HUDEP-2 (cell line): ENCODE measurements around the gene SKOR1.

ENCODE experiments used
- DNase-seq, 76 experiments: peaks; one replicate each; lab custom pipeline; 2025; ENCODE audit not compliant: unreplicated experiment in 76 of 76; lab: John Stamatoyannopoulos, UW

SKOR1 gene

DNA sequence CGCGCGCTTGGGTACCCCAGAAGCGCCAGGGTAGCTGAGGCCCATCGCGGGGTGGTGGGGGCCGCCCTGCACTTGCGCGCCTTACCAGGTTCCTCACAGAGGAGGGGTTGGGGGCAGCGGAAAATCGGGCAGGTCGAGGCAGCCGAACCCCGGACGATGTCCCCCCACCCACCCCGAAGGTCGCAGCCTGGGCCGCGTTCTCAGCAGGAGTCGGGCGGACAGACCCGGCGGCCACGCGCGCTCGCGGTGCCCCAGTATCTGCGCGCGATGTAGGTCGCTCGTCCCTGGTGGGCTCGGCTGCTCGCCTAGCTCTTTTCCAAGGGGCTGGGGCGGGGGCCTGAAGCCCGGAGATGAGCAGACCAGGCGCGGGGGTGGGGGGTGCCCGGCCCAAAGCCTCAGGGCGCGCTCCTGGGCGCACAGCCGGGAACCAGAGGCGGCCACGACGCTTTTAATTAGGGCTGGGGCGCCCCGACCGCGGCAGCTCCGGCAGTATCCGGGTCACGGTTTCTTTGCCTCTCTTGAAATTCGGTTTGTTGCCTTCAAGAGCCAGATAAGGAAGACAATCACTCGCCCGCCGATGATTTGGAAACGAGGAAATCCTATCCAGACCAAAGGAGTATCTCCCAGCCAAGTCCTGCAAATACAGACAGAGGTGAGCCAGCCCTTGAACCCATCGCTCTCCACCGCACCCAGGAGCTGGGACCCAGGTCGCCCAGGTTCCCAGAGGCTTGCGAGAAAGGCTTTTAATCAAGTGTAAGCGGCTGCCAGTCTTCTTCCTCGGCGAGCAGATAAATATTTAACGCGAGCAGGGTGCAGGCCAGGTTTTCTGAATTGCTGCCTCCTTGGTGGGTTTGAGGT, 4.6 kb downstream of the SKOR1 start:
- DNase-seq, result no peak

DNA sequence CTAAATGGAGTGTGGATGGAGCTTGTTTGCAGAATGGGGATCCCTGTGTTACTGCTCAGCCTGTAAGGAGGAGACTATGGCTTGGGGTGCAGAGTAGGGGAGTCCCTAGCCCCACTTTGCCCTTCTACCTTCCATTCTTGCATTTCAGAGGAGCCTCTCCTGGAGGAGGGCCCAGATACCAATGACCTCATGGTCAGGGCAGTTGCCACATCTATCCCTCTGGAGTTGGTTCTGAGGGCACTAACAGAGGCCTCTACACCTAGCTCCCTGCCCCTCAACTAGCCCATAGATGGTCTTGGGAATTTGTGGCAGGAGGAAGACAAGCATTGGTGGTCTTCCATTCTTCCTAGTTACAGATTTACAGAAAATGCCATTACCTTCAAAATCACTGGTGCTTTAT, 6.1 kb downstream of the SKOR1 start:
- no peak for DNase-seq

DNA sequence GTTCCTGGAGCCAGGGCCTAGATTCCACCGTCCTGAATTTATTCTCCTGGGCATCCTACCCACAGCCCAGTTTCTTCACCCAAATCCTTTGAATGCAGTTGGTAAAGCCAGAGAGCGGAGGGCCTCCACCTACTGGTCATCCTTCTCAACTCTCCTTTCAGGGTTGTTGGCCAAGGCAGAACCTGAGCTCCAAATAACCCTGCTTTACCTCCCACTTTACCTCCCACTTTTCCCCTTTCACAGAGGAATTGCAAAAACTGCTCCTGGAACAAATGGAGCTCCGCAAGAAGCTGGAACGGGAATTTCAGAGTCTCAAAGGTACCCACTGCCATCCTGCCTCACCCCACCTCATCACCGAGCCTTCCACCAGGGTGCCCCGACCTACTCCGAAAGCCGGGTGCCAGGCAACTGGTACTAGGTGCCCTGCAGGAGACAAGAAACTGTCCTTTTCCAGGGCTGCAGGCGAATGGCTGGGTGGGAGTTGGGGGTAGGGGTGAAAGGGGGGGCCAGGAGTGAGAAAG, 6.8 kb downstream of the SKOR1 start:
- peak in 4 of 76 experiments; percentile 4 to 38 (median 20) for DNase-seq

DNA sequence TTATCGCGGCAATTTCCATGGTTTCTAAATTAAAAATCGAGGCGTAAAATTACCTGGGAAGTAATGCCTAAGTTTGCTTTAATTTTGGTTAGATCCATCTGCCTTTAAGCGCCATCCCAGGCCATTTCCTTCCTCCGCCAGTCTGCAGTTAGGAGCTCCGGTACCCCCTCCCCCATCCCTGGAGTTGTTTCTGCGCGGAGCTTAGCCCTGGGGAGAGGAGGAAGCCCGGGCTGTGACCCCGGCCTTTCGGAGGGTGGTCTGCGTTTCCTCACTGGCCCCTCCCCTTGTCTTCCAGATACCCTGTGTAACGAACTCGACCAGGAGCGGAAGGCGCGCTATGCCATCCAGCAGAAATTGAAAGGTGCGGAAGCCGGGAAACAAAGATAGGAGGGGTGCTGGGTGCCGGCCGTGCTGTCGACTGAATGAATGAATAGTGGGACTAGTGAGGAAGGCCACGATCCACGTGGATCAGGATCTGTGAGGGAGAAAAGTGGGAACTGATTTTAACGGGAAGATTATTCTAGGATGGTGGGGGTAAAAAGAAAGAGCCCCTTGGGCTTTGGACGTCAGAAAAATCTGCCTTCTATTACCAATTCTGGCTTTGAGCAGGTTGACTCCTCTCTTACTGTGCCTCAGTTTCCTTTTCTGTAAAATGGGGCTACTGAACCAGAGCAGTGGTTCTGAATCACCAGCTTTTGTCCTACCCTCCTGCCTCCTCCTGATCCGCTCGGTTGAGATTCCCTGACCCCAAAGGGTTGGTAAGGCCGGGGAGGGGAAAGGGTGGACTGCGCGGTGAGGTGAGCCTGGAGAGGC, 7.8 kb downstream of the SKOR1 start:
- DNase-seq, result no peak

DNA sequence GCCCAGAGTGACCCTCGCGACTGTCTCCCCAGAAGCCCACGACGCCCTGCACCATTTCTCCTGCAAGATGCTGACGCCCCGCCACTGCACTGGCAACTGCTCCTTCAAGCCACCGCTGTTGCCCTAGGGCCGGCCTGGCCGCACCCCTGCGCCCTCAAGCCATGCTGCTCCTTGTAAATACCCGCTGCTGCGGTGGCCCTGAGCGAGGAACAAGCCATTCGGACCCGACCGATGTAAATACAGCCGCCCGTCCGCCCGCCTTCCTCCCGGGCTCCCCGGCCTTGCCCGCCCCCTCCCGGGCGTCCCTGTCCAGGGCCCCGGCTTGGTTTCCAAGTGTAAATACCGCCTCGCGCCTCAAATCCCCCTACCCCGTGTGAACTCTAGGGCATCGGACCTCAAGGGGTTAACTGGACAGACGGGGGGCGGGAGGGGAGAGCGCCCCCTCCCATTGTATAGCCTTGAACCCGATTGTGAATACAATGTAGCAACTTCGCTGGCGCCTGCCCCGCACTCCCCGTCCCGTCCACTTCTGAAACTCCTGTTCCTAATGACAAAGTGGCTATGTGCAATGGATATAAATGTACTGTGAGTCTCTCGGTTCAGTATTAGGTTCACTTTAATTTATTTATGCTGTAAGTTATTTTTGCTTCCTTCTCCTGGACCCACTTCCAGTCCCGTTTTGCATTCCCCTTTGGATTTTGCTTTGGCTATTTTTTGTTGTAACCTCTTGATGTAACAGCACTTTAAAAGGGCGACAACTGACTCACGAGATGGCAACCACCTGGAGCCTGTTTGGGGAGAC, 8.6 kb downstream of the SKOR1 start:
- peak in 25 of 76 experiments; percentile 9 to 43 (median 19) for DNase-seq

DNA sequence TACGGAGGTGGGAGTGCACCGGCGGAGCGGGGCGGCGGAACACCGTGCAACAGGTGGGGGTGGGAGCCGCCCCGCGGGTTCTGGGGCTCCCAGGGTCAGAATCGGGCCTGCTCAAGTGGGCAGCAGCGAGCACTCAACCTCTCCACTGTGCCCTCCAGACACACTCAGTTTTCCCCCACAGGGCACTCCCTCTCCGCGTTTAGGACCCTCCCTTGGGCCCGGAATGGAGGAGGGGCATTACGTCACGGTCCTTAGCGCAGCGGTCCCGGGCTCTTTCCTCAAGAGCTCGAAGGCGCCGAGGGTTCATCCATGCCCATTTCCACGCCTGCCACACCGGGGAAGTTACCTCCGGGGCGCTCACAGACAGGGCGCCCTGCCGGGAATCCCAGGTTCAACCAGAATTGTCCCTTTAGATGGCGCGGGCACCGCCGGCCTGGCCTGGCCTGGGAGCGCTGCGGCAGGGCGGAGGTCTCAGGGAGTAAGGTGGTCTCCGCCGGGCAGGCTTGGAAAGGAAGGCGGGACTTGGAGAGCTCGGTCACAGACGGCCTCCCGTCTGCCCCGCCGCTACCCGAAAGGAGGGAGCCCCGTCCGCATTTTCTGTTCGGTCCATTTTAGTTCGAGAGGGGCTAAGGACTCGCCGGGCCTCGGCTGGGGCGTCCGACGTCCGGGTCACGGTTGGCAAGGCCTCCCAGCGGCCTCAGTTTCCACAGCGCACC, 9.4 kb downstream of the SKOR1 start:
- no peak for DNase-seq

DNA sequence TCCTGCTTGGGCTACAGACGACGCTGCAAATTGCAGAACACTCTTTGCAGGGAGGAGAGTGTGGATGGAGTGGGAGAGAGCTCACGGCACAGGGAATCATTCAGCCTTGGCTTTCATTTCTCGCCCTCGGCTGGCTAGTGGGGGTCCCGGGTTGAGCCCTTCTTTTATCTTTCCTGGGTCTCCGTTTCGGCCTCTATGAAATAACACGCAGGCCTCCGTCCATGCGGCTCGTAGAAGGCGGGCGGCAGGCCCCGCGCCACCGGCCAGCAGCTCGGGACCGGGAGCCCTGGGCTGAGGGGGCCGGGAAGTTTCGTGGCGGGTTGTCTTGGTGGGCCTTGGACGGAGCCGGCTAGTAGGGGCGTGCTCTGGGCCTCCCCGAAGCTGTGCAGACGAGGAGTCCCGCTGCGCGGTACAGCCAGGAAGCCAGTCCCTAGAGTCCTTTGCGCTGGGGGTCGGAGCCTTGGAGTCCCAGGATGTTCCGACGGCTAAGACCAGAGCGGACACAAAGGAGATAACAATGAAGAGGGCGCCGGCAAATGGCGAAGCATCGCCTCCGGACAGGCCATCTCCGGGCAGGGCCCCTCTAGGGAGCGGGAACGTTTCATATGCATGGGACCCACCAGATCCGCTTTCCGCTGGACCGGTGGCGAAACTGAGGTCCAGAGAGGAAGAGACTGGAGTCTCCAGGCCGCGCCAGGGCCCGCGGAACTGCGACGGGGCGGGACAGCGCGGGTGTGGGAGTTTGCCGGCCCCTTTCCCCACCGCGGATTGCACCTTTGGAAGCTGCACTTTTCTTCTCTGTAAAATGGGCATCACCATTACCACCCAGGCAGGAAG, 10.2 kb downstream of the SKOR1 start:
- no peak for DNase-seq

DNA sequence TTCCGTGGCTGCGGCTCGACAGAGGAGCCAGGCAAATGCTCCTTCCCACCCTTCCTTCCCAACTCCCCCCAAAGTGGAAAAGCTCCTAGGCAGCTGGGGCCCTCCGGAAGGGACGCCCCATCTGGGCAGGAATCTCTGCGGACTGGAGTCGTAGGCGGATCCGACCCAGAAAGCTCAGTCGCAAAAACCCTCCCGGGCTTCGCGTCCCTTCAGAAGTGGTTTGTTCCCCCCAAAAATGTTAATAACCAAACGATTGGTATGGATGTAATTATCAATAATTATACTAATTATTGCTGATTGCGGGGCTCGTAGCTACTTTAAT, 10.8 kb downstream of the SKOR1 start:
- no peak for DNase-seq

DNA sequence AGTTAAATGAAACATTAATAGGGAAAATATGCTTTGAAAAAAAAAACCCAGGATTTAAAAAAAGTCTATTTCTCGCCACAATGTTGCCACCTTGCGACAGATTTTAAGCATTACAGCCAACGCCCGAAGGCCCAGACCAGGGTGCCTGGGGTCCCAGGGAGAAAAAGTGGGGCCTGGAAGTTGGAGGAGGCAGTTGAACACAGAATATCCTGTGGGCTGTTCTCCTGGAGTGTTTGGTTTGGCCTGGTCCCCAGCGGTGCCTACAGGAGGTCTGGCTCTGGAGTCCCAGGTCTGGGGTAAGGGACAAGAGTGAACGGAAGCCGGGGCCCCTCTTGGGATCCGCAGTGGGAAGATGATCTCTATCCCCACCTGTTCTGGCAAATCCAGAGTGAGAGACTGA, 11.2 kb downstream of the SKOR1 start:
- DNase-seq, result peak in 15 of 76 experiments; percentile 8 to 48 (median 26)

DNA sequence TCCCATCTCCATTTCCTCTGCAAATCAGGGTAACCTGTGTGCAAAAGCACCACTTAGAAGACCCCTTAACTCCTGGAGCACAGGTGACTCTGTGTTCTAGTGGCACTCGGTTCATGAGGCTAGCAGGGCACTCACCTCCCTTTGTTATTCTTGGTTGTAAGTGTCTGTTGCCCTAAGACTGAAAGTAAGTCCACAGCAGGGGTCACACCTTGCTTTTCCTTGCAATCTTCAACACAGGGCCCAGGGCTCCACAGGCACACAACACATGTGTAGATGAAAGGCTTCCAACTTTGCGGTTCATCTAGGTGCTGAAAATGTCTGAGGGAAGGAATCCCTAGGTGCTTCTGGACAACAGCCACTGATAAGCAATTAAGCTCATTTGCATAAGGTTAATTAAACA, 11.6 kb downstream of the SKOR1 start:
- DNase-seq, result no peak

DNA sequence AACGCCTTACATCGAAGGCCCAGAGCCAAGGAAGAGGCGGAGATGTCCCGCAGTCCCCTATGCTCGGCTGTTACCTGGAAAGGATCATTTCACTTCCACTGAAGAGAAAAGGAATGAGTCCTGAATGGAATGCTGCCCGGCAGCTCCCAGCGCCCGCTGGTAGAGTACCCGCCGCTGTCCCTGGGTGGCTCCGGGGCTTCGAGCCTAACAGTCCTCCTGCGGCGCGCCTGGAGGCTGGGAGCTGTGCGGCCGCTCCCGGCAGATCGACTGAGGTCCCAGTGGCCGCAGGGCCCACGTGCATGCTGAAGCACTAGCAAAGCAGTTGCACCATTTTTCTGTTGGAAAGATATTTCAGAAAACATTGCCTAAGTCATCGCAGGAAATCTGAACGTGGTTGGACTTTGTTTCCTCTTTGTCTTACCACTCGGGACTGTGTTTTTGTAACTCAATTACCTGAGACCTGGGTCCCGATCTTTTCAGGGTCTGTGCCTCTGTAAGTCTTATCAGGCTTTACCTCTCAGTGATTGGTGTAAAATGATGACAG, 13.6 kb downstream of the SKOR1 start:
- peak in 13 of 76 experiments; percentile 17 to 38 (median 20) for DNase-seq

DNA sequence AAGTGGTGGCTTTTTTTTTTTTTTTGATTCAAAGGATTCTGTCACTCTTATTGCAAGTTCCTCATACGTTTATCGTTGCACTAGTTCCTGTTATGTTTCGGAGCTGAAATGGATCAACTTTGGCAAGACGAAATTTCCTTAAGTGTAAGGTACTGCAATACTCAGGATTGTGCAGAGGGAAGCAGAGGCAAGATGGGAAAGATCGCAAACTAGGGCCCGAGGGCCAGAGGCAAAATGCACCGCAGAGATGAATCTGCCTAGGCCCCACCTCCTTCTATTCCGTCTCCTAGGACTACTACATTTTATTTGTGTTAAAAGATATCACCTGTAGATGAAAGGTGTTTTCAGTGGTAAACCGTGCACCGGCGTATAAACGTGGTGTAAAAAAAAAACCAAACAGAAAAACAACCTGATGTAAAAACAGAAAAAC, 14.2 kb downstream of the SKOR1 start:
- DNase-seq, result peak in 6 of 76 experiments; percentile 18 to 62 (median 36)

DNA sequence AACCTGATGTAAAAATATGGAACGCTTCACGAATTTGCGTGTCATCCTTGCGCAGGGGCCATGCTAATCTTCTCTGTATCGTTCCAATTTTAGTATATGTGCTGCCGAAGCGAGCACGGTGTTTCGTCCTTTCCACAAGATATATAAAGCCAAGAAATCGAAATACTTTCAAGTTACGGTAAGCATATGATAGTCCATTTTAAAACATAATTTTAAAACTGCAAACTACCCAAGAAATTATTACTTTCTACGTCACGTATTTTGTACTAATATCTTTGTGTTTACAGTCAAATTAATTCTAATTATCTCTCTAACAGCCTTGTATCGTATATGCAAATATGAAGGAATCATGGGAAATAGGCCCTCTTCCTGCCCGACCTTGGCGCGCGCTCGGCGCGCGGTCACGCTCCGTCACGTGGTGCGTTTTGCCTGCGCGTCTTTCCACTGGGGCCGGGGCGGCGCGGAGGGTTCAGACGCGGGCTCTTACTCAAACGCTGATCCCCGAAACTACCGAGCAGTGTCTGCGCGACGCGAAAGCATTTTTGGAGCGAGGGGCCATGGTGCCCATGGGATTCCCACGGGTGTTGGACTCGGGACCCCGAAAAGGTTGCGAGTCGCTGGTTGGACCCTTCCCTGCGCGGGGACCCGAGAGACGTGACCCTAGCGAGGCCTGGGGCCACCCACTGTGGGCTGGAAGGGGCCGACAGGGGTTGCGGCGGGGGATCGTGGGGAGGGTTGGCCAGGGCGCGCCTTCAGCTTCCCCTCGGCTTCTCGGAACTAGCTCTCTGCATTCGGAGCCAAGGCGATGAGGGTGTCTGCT, 14.8 kb downstream of the SKOR1 start, which contains the start of gene RNU6-1:
Gene RNU6-1 (minus strand): TSS at position 117 of the 820 bp plus-strand sequence.
- DNase-seq, result peak in 74 of 76 experiments; percentile 41 to 93 (median 82)

DNA sequence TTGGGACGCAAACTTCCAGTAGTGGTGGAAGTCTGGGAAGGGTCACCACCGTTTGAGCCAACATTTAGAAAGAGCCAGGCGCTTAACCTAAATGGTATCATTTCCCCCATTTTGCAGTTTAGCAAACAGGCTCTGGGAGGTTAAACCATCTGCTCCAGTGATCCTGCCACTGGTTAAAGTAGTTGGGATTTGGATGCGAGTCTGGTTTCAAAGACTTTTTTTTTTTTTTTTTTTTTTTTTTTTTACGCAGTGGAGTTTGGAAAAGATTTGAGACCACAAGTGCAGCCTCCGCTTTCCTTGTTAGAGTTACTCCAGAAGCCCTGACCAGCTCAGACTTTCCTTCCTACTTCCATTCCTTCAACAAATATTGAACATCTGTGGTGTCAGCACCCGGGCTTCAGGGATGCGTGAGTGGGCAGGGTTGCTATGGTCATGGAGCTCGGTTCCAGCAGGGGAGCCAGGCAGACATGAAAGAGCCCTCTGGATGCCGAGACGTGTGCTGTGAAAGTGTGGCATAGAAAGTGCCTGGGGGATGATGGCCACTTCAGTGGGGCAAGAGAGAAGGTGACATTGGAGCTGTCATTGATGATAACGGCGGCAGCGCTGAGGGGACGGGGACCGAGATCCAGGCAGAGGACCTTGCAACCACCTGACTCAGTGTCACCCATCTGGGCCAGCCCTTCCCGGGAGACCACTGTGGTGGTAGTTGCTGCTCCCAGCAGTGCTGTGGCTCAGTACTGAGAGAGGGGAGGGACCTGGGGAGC, 15.6 kb downstream of the SKOR1 start:
- DNase-seq, result peak in 1 of 76 experiments; percentile 7

DNA sequence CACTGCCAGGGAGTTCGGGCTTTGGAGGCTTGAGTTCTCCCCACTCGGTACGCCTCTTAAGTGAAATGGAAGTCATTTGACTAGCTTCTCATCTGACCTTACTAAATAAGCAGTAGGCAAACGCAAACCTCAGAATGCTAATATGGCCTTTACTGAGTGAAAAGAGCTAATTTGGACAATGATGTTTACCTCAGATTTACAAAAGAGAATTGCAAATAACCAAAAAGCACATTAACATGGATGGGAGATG, 16.1 kb downstream of the SKOR1 start:
- no peak for DNase-seq

DNA sequence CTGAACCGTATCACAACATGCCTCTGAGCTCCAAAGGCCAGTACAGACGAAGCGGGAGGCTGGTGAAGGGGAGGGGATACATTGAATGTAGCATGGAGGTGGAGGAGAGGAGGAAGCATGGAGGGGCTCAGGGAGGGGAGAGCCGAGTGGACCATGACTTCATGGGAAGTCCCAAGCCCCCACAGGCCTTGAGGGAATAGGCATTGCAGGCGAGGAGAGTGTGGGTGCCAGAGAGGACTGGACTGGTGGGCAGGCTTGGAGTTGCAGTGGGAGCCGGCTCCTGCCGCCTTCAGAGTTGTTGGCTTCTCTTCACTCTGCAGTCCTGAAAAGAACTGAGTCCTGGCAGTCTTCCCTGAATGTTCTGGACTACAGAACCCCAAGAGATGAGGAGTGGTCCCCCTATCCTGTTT, 17.8 kb downstream of the SKOR1 start:
- no peak for DNase-seq

DNA sequence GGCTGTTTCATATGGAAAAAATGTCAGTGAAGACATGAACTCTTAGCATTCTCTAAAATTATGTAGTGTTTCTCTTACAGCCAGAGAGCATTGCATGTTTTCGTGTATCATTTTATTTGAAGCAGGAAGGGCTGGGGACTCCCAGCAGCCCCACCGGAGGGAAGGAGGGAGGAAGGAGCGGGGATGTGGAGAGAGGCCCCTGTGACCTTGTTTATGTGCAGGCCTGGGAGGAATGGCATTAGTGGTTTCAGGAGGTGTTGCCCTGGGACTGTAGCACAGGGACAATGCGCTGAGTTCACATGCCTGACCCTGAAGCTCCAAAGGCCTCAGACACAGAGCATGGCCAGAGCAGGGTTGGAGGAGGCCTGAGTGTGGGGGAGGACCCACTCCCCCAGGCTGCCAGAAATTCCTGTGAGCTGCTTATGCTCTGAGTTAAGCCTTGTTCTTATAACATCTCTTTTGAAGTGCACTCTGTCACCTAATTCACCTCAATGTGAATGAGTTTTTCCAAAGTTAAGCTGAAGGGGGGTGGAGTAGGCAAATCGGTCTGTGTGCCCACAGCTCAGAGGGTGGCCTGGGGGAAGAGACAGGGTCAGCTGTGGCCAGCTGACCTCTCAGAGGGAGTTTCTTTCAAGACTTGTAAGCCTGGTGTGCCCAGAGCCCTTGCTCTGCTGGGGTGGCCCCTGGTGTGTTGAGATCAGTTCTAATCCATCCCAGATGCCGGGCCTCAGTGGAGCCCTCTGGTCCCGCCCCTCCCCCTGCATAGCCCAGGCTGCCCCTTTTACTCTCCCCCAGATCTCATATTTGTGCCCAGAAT, 18.5 kb downstream of the SKOR1 start:
- no peak for DNase-seq
